Fibroblast of skin of left biceps (primary cell): ENCODE measurements around the gene MEX3D.
"Not testable (repeated sequence)": the region's sequence is repeated elsewhere in the genome, so short reads cannot be mapped to it uniquely, and the experiment has no call there.

Experiments
- DNase-seq, 2 experiments: peaks; one replicate each; pipeline ENCODE4 v3.0.0-alpha.2; 2013; ENCODE audit warnings: low read depth in 2 of 2

Gene MEX3D

DNA sequence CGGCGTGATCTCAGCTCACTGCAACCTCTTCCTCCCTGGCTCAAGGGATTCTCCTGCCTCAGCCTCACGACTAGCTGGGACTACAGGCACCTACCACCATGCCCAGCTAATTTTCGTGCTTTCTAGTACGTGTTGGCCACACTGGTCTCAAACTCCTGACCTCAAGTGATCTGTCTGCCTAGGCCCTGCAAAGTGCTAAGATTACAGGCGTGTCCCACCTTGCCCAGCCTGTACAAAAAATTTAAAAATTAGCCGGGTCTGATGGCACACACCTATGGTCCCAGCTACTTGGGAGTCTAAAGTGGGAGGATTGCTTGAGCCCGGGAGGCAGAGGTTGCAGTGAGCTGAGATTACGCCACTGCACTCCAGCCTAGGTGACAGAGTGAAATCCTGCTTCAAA lies 4.7 kb upstream of the MEX3D start:
- DNase-seq = no peak

DNA sequence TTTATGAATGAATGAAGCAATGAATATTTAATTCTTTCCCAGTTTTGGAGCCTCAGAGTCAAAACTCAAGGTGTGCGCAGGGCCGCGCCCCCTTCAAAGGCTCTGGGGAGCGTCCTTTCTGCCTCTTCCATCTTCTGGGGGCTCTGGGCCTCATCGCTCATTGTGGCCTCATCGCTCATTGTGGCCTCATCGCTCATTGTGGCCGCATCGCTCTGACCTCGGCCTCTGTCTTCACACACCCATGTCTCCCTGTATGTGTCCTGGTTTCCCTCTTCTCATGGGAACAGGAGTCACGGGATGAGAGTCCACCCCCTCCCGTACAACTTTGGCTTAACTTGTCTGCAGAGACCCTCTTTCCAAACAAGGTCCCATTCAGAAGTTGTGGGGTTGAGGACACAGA lies 3.2 kb upstream of the MEX3D start:
- no peak for DNase-seq

- no peak for DNase-seq
Observed at GRCh38 chr19:1570836-1571235, 2.7 kb upstream of the MEX3D start.

- no peak for DNase-seq
Observed at GRCh38 chr19:1569997-1570396, 1.9 kb upstream of the MEX3D start.

DNA sequence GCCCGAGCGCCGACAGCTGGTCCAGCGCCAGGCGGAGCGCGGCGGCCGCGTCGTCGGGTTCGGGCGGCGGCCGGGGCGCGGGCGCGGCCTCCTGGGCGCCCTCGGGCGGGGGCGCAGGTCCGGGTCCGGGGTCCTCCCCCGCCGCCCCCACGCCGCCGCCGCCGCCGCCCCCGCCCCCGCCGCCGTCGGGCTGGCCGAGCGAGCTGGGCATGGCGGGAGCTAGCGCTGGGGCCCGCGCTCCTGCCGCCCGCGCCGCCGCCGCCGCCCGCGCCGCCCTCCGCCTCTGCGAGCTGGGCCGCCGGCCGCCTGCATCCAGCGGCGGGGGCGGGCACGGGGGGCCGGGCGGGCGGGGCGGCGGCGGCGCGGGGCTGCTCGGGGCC lies 287 bp downstream of the MEX3D start:
- no peak for DNase-seq

DNA sequence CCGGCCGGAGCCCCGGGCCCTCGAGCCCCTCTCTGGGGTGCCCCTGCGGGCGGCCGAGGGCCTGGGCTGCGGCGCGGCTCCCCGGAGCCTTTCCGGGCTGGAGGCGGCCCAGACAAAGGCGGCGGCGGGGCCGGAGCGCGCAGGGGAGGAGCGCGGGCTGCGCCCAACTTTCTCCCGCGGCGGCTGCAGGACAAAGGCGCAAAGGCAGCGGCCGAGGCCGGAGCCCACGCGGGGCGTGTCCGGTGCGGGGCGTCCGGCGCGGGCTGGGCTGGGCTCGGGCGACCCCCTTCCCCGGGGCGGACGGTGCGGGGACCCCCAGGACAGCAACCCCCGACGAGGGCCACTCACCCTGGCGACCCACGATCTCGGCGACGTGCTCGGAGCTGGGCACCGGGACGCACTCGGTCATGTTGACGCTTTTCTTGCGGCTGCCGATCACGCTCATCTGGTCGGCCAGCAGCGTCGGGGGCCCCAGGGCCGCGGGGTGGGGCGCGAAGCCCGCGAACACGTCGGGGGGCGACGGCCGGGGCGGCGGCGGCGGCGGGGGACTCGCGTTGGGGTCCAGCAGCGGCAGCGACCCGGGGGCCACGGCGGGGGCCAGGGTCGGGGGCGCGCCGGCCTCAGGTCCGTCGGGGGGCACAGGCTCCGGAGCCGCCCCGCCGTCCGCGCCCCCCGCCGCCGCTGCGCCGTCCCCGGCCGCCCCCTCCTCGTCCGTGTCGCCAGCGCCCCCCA lies 843 bp downstream of the MEX3D start:
- no peak for DNase-seq

GRCh38 chr19:1566392-1567115 lies 1.6 kb downstream of the MEX3D start:
- DNase-seq = peak; percentile 53 to 56

DNA sequence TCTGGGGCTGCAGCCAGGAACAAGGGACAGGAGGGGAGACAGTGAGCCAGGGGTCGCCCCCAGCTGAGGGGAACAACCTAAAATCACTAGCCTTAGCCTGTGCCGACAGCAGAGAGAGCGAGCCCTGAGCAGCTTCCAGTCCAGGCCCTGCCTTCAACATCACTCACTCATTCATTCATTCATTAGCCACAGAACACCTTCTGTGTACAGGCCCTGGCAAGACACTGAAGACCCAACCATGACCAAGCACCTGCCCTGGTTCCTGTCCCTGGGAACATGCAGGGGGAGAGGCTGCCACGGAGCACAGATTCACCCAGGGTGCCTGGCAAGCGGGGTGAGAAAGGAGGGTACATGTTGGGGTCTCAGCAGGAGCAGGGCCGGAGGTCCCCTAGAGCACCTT lies 4.9 kb downstream of the MEX3D start:
- DNase-seq = no peak

- no peak for DNase-seq
Observed at GRCh38 chr19:1561236-1561842, 6.8 kb downstream of the MEX3D start.

GRCh38 chr19:1560286-1560882 lies 7.7 kb downstream of the MEX3D start:
- DNase-seq = no peak

DNA sequence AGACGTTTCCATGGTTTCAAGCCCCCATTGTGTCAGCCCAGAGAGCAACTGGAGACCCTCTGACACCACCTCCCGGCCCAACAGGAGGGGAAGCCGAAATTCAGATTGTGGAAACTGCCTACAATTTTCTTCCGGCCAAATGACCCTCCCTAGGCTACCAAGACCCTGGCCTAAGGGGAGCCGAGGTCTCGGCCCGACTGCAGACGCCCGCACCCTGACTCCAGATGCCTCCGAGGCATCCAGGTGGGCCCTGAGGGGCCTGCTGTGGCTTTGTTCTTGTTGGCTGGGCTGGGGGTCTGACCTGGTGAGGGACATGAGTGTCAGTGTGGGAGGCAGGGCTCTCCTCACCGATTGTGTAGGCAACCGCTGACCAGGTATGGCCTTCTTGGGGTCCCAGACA lies 9.6 kb downstream of the MEX3D start:
- no peak for DNase-seq

DNA sequence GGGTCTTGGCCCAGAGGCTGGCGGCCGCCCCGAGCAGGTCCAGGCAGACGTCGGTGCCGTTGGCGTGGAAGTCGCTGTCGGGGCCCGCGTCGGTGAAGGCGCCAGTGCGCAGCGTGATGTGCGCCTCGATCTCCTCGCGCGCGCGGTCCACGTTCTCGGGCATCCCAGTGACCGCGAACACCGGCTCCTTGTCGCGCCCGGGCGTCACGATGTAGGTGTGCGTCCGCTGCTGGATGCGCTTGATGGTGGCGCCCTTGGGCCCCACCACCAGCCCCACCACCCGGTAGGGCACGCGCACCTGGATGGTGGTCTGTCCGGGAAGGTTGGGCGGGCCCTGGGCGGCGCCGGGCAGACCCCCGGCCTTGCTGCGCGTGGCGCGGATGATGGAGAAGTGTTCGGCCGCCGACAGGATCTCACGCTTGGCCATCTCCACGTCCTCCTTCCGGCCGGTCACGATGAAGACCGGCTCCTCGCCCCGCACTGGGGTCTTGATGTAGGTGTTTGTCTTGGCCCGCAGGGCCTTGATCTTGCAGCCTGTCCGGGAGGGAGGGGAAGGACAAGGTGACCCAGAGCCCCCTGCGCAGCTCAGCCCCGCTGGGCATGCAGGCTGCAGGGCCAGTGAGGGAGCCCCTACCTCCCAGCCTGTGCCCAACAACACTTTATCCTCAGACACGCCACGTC lies 11.6 kb downstream of the MEX3D start:
- no peak for DNase-seq

- DNase-seq = no peak
Observed at GRCh38 chr19:1555487-1556389, 12.4 kb downstream of the MEX3D start.

GRCh38 chr19:1554968-1555367 lies 13.2 kb downstream of the MEX3D start:
- no peak for DNase-seq

- DNase-seq = no peak
Observed at GRCh38 chr19:1553415-1553814, 14.7 kb downstream of the MEX3D start.

- DNase-seq = no peak
Observed at GRCh38 chr19:1551068-1552040, 16.8 kb downstream of the MEX3D start.

- no peak for DNase-seq
Observed at GRCh38 chr19:1549332-1549945, 18.7 kb downstream of the MEX3D start.

DNA sequence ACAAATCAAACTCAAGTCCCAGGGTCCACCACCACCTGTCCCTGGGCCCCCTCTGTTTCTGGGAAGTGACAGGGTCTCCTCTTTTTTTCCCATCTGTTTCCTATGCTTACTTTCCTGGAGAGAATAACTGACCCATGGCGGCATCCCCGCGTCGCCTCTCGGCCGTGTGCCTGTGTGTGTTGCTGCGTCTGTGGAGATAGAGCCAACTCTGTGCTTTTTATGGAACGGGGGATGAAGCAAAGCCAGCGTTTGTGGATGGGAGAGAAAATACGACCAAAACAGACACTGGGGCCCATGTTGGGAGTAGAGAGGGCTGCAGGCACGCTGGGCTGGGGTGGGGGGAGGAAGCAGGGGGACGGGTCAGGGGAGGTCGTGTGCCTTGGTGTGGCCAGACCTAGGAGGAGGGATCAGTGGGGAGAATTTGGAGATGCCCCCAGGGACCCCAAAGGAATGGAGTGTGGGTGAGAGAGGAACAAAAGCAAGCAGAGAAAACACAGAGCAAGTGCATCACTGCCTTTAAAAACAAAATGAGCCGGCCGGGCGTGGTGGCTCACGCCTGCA lies 27.7 kb downstream of the MEX3D start:
- DNase-seq = no peak

- not testable (repeated sequence) for DNase-seq
Observed at GRCh38 chr19:1539749-1540148, 28.4 kb downstream of the MEX3D start.
